Stomach (tissue), 9 donors: ENCODE measurements around the gene LYVE1. TPM values are rescaled to one million over a fixed set of nuclear protein-coding genes. Genes with fewer than 3 reads are reported as not detected.

Experiments used
- DNase-seq, 2 donors: peaks; one replicate each; pipeline versions ENCODE4 v3.0.0 to v3.0.0-alpha.2; 2013 to 2019
- H3K27ac ChIP-seq, 5 donors: fragments of 200-600 bp in 4 of 5; sonication (generic) in 4 of 5; one replicate each; pipeline ENCODE4 v1.5.1; 2013 to 2019; ENCODE audit warnings: mild to moderate bottlenecking in 1 of 5, moderate library complexity in 1 of 5
- H3K27me3 ChIP-seq, 3 donors: fragments of 200-600 bp; sonication (generic); one replicate each; pipeline ENCODE4 v1.5.1; 2017 to 2019; ENCODE audit warnings: mixed run types in 1 of 3
- H3K36me3 ChIP-seq, 4 donors: fragments of 200-600 bp; sonication (generic); 1 replicate in 3 of 4; 2 replicates in 1 of 4; pipeline ENCODE4 v1.5.1; 2016 to 2019
- H3K4me1 ChIP-seq, 4 donors: fragments of 200-600 bp; sonication (generic); one replicate each; pipeline ENCODE4 v1.5.1; 2016 to 2019
- H3K4me3 ChIP-seq, 4 donors: fragments of 200-600 bp; sonication (generic) in 3 of 4; one replicate each; pipeline ENCODE4 v1.5.1; 2016 to 2019; ENCODE audit warnings: mild to moderate bottlenecking in 1 of 4
- H3K9me3 ChIP-seq, 4 donors: fragments of 200-600 bp; sonication (generic); one replicate each; pipeline ENCODE4 v1.5.1; 2016 to 2019
- EP300 ChIP-seq: sonication (generic); formaldehyde crosslinking; IDR thresholded peaks from one replicate; pipeline ENCODE4 v1.6.1; 2017; ENCODE audit warnings: antibody characterized with exemption
- POLR2A ChIP-seq, 4 donors: fragments of 450-650 bp; IDR thresholded peaks; one replicate each; pipeline ENCODE4 v1.6.1; 2016; ENCODE audit warnings: antibody characterized with exemption in 4 of 4, control low read depth in 2 of 4, mild to moderate bottlenecking in 1 of 4, moderate library complexity in 1 of 4
- POLR2AphosphoS5 ChIP-seq, 3 donors: sonication (generic); formaldehyde crosslinking; IDR thresholded peaks; one replicate each; pipeline ENCODE4 v1.6.1; 2016; ENCODE audit warnings: antibody characterized with exemption in 3 of 3
- WGBS, 5 donors: extraction: QIAGEN DNeasy Blood & Tissue Kit in 3 of 5; methylation state at CpG; one replicate each; pipeline versions ENCODE4 v1.1.5 to v1.1.7; 2013 to 2018; 5-methylcytosine and 5-hydroxymethylcytosine counted together
- intact Hi-C: fragments of 100-400 bp; cut with DNase I; formaldehyde crosslinking; loops from one replicate; pipeline ENCODE4 v1.15.1; 2023; ENCODE audit warnings: low total_unique reads
- polyA plus RNA-seq, 3 donors: library from polyadenylated mRNA; stranded (reverse); fragments of 200-250 nt; gene quantifications; one replicate each; pipeline ENCODE4 v1.2.3, GENCODE V29; 2013
- total RNA-seq, 5 donors: library from RNA; depleted of rRNA; stranded (reverse); fragments of >200 nt; gene quantifications; one replicate each; pipeline versions ENCODE4 v1.1.0 to v1.2.3, GENCODE V29; 2014 to 2016
- TF ChIP-seq, protein P1 (sequence below), 7 experiments: fragments of 450-650 bp in 4 of 7; fragments of 200-600 bp in 3 of 7; sonication (generic) in 3 of 7; IDR thresholded peaks; one replicate each; pipeline ENCODE4 v1.5.1; 2016 to 2019; ENCODE audit warnings: antibody characterized with exemption in 7 of 7, control low read depth in 2 of 7, mild to moderate bottlenecking in 1 of 7
- donor health status: healthy with polysubstance abuse.
- donor health status: Bipolar disorder and iron deficiency.
- donor health status: healthy.

LYVE1 gene
- total and polyA plus RNA-seq, 8 donors: 5.2 to 149 (median 12.6) TPM

DNA sequence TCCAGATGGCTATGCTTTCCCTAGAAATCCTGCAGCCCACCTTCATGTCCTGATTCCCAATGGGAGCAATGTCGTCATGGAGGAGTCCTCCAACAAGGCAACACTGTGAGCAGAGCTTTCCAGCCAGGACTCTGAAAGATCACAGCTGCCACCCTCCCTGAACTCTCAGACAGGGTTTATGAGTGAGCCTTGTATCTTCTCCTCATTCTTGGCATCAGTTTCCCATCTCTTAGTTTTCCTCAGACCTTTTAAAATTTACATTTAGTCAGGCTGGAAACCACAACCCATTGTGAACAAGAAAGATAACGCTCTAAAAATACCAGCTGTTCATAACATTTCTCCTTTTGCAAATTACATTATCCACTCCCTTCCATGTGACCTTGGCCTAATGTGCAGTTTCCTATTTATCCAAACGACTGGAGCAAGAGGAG, 15.6 kb upstream of the LYVE1 start:
- H3K4me1 ChIP-seq: peaks cover 5 to 65% (median 23%) of the 10 kb centered on the region in 4 donors
- peak in 1 of 2 donors; percentile 73 for DNase-seq
- no peaks in the 10 kb centered on the region for H3K9me3 ChIP-seq
- intact Hi-C loops: no loop called here
- peak overlapping the region in 3 of 5 donors; percentile 38 to 66 (median 41) for H3K27ac ChIP-seq
- WGBS, 5 donors: 13 to 23% (median 21%) methylated on average over 3 of the region's 3 CpGs
- H3K36me3 ChIP-seq: peaks cover 0 to 37% (median 17%) of the 10 kb centered on the region in 4 donors
- peak in 1 of 3 donors; percentile 9 for TF ChIP-seq POLR2AphosphoS5 (IDR thresholded peaks at IDR 0.05)
- TF ChIP-seq, protein P1, sequence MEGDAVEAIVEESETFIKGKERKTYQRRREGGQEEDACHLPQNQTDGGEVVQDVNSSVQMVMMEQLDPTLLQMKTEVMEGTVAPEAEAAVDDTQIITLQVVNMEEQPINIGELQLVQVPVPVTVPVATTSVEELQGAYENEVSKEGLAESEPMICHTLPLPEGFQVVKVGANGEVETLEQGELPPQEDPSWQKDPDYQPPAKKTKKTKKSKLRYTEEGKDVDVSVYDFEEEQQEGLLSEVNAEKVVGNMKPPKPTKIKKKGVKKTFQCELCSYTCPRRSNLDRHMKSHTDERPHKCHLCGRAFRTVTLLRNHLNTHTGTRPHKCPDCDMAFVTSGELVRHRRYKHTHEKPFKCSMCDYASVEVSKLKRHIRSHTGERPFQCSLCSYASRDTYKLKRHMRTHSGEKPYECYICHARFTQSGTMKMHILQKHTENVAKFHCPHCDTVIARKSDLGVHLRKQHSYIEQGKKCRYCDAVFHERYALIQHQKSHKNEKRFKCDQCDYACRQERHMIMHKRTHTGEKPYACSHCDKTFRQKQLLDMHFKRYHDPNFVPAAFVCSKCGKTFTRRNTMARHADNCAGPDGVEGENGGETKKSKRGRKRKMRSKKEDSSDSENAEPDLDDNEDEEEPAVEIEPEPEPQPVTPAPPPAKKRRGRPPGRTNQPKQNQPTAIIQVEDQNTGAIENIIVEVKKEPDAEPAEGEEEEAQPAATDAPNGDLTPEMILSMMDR (IDR thresholded peaks at IDR 0.05): no peak
- TF ChIP-seq EP300: no peak
- H3K4me3 ChIP-seq: no peak overlapping the region
- H3K27me3 ChIP-seq: no peaks in the 10 kb centered on the region

DNA sequence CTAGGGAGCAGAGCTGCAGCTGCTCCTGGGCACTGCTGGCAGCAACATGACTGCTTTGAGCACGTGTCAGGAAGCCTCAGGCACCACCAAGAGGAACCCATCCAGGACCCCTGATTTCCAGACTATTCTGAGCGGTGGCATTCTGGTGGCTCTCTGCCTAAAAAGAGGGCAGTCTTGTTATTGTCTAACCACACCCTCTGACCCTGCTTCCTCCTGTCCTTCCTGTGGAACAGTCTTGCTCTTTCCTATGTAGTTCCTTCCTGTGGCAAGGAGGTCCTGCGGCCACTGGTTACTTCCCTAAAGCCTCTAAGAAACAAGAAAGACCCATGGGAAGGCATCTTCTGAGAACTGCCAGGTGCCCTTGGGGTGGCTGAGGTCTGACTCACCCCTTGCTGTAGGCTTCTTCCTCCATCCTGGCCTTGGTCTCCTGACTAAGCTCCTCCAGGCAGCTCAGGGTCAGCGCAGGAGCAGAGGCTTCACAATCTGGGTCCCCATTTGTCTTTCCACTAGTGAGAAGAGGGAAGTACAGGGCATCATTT, 13.1 kb upstream of the LYVE1 start:
- WGBS, 5 donors: 67 to 85% (median 76%) methylated on average over 4 of the region's 4 CpGs
- no peak for TF ChIP-seq EP300
- TF ChIP-seq POLR2AphosphoS5 (IDR thresholded peaks at IDR 0.05): no peak
- no peak for TF ChIP-seq POLR2A (IDR thresholded peaks at IDR 0.05)
- TF ChIP-seq, protein P1 (IDR thresholded peaks at IDR 0.05): no peak
- no peak for DNase-seq

DNA sequence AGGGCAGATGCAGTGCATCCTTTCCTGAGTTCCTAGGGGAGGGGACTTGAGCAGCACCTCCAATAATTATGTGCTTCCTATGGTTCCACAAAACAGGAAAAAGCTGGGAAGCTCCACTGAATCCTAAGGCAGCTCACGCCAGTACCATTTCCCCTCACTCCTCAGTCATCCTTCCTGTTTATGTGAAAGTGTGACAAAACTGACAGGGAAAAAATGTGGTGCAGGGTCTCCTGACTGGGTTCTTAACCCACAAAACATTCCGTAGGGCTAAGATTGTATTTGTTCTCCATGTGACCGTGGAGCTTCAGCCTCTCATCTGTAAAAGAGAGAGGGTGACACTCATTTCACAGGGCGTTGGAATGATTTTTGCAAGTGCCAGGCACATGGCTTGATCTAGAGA, 12.2 kb upstream of the LYVE1 start:
- peaks cover 0 to 59% (median 15%) of the 10 kb centered on the region in 4 donors for H3K4me1 ChIP-seq
- H3K4me3 ChIP-seq: no peak overlapping the region
- peak overlapping the region in 4 of 5 donors; percentile 15 to 75 (median 42) for H3K27ac ChIP-seq
- DNase-seq: no peak
- H3K9me3 ChIP-seq: no peaks in the 10 kb centered on the region
- H3K36me3 ChIP-seq: peaks cover 9 to 60% (median 34%) of the 10 kb centered on the region in 4 donors
- intact Hi-C loops: no loop called here
- TF ChIP-seq EP300 (no peak), POLR2A (IDR thresholded peaks at IDR 0.05) (no peak), POLR2AphosphoS5 (IDR thresholded peaks at IDR 0.05) (no peak)
- TF ChIP-seq, protein P1 (IDR thresholded peaks at IDR 0.05): no peak
- WGBS, 5 donors: 77 to 84% (median 80%) methylated on average over 4 of the region's 4 CpGs
- no peaks in the 10 kb centered on the region for H3K27me3 ChIP-seq

More for the DNA sequence above, 13.1 kb upstream of the LYVE1 start:
- intact Hi-C loops: no loop called here
- Histone ChIP-seq H3K36me3 (peaks cover under 1 to 52% (median 27%) of the 10 kb centered on the region in 4 donors), H3K9me3 (no peaks in the 10 kb centered on the region), H3K27me3 (no peaks in the 10 kb centered on the region), H3K4me1 (peaks cover 2 to 62% (median 20%) of the 10 kb centered on the region in 4 donors), H3K4me3 (no peak overlapping the region), H3K27ac (peak overlapping the region in 4 of 5 donors; percentile 15 to 75 (median 42))

DNA sequence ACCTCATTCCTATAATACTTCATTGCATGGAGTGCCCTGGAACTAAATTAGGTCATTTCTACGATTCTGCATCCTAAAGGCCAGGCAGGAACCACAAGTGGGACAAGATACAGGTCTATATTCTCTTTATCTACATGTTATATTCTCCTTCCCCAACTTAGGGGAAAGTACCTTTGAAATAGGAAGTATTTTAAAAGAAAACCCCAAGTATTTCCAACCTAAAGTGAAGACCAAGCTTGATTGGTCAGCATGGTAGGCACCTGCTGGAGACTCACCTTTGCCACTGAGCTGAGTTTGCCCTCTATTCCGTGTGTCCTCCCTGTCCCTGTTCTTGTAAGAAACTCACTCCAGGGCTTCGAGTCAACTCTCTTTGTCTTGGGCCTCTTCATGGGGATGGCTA, 11.2 kb upstream of the LYVE1 start:
- H3K9me3 ChIP-seq: no peaks in the 10 kb centered on the region
- intact Hi-C loops: no loop called here
- peaks cover 0 to 52% (median 10%) of the 10 kb centered on the region in 4 donors for H3K4me1 ChIP-seq
- peak overlapping the region in 2 of 5 donors; percentile 19 to 75 for H3K27ac ChIP-seq
- H3K4me3 ChIP-seq: no peak overlapping the region
- H3K36me3 ChIP-seq: peaks cover 9 to 70% (median 37%) of the 10 kb centered on the region in 4 donors
- TF ChIP-seq POLR2AphosphoS5 (IDR thresholded peaks at IDR 0.05): no peak
- WGBS, 5 donors: 68 to 90% (median 86%) methylated on average over 3 of the region's 3 CpGs
- H3K27me3 ChIP-seq: no peaks in the 10 kb centered on the region
- no peak for DNase-seq

DNA sequence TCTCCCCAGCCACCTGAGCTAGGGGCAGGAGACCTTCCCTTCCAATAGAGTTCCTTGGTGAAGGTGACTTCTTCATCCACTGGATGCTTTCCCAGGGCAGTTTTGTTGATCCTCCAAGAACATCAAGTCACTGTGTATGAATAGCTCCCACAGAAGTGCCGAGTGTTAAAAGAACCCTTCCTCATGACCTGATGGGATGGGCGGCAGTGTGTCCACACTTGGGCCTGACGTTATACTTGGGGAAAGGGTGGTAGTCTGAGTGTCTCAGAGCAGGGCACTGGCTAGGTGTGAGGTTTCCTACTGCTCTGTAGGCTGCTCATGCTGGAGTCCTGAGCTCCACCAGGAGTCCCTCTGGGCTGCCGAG, 7.6 kb upstream of the LYVE1 start:
- intact Hi-C loops: no loop called here
- H3K27ac ChIP-seq: no peak overlapping the region

More for the DNA sequence above, 7.6 kb upstream of the LYVE1 start:
- WGBS, 5 donors: 81 to 92% (median 90%) methylated on average over 4 of the region's 4 CpGs
- Histone ChIP-seq H3K27me3 (no peaks in the 10 kb centered on the region), H3K4me3 (no peak overlapping the region), H3K36me3 (peaks cover 9 to 72% (median 41%) of the 10 kb centered on the region in 4 donors), H3K4me1 (peaks cover 0 to 16% (median 2%) of the 10 kb centered on the region in 4 donors), H3K9me3 (no peaks in the 10 kb centered on the region)
- no peak for DNase-seq
- TF ChIP-seq, protein P1 (IDR thresholded peaks at IDR 0.05): no peak
- TF ChIP-seq POLR2AphosphoS5 (IDR thresholded peaks at IDR 0.05) (no peak), EP300 (no peak), POLR2A (IDR thresholded peaks at IDR 0.05) (no peak)
